GM12865 (cell line): Measurements from ENCODE around the gene IFNAR1.

Experiments used
- DNase-seq: peaks from one replicate; pipeline ENCODE4 v3.0.0; 2010; ENCODE audit warnings: low read depth
- H3K4me3 ChIP-seq: 2 replicates; pipeline ENCODE4 v1.5.1; 2011; ENCODE audit warnings: mild to moderate bottlenecking, low read depth, low read length, control low read depth
- CTCF ChIP-seq: IDR thresholded peaks from 2 replicates; pipeline ENCODE4 v1.5.1; 2011; ENCODE audit warnings: low read length, control low read depth, low read depth, inconsistent platforms; ENCODE audit not compliant: insufficient read depth; ENCODE audit errors: missing control alignments

The IFNAR1 gene

GRCh38 chr21:33397717-33398116 is 72.9 kb downstream of the IFNAR1 start:
- DNase-seq = no peak
- no peak overlapping the region for H3K4me3 ChIP-seq
- TF ChIP-seq CTCF = no peak

GRCh38 chr21:33398361-33398760 is 73.6 kb downstream of the IFNAR1 start:
- H3K4me3 ChIP-seq = no peak overlapping the region
- DNase-seq = no peak
- no peak for TF ChIP-seq CTCF

- no peak for DNase-seq
- H3K4me3 ChIP-seq = no peak overlapping the region
- TF ChIP-seq CTCF = no peak
These were observed 76.8 kb downstream of the IFNAR1 start for GRCh38 chr21:33401630-33401992.

GRCh38 chr21:33402001-33402979 is 77.5 kb downstream of the IFNAR1 start:
- TF ChIP-seq CTCF = no peak
- DNase-seq = peak; percentile 69
- H3K4me3 ChIP-seq = peak overlapping the region; percentile 91

GRCh38 chr21:33403128-33403785 is 78.5 kb downstream of the IFNAR1 start, which contains the start of gene IFNGR2:
IFNGR2 (plus strand) TSS chr21:33403413; CDS start chr21:33403544, 131 bp downstream.
- peak within 1 kb of the TSS; percentile 91 for H3K4me3 ChIP-seq
- TF ChIP-seq CTCF = no peak
- peak; percentile 76 for DNase-seq

GRCh38 chr21:33403786-33404585 is 79.2 kb downstream of the IFNAR1 start:
- no peak for TF ChIP-seq CTCF
- H3K4me3 ChIP-seq = peak overlapping the region; percentile 91
- DNase-seq = peak; percentile 74
